ENCODE results near the gene UTP11.

The UTP11 gene

GRCh38 chr1:37997256-37998088 is 15.1 kb upstream of the UTP11 start:
- Histone ChIP-seq H3K23ac (ENCODE audit: low read depth, low read length, poor library complexity) (peak overlapping the region; percentile 44), H2AK5ac (ENCODE audit: low read depth, low read length) (peak overlapping the region; percentile 80), H4K8ac (ENCODE audit: low read depth, low read length) (no peak overlapping the region), H2BK12ac (ENCODE audit: low read length) (no peak overlapping the region), H3K4me1 (ENCODE audit: control insufficient read depth in 2 of 2, insufficient read depth in 1 of 2, low read depth in 1 of 2, low read length in 2 of 2) (peaks cover 25 to 29% of the 10 kb centered on the region in 2 donors), H3K27me3 (ENCODE audit: control insufficient read depth in 3 of 3, insufficient read depth in 3 of 3, low read depth in 1 of 3, low read length in 3 of 3) (no peaks in the 10 kb centered on the region), H3K14ac (ENCODE audit: low read length) (no peak overlapping the region), H2BK5ac (ENCODE audit: low read length) (no peak overlapping the region), H2BK15ac (ENCODE audit: low read length) (no peak overlapping the region), H3K4me2 (ENCODE audit: insufficient read depth, low read length, poor library complexity, severe bottlenecking) (no peak overlapping the region), H3K18ac (ENCODE audit: low read length) (no peak overlapping the region), H3K27ac (replicated peaks; ENCODE audit: low read length) (no peak overlapping the region), H3K36me3 (replicated peaks in 1 of 2; ENCODE audit: control insufficient read depth in 2 of 2, insufficient read depth in 2 of 2, low read length in 2 of 2) (peaks cover 20 to 33% of the 10 kb centered on the region in 2 donors), H3K9ac (ENCODE audit: low read depth, low read length, poor library complexity) (no peak overlapping the region), H3K4ac (ENCODE audit: low read length) (no peak overlapping the region), H2AFZ (ENCODE audit: low read length) (no peak overlapping the region), H3K4me3 (ENCODE audit: low read length in 2 of 2) (no peak overlapping the region), H4K91ac (ENCODE audit: low read depth, low read length, poor library complexity) (no peak overlapping the region), H3K79me1 (ENCODE audit: low read depth, low read length) (no peaks in the 10 kb centered on the region), H2BK120ac (ENCODE audit: low read depth, low read length) (peak overlapping the region; percentile 73), H3K9me3 (replicated peaks in 1 of 2; ENCODE audit: control insufficient read depth in 2 of 2, insufficient read depth in 1 of 2, low read depth in 1 of 2, low read length in 2 of 2) (no peaks in the 10 kb centered on the region)
- WGBS, 2 donors (ENCODE audit: extremely low coverage in 2 of 2, insufficient read length in 2 of 2, insufficient replicate concordance in 1 of 2), result no CpG with 5 or more reads among the region's 25 CpGs
- no peak for DNase-seq (ENCODE audit: low spot score)

- no peak overlapping the region for H2BK5ac ChIP-seq (ENCODE audit: low read length)
- H3K14ac ChIP-seq (ENCODE audit: low read length), result no peak overlapping the region
- H2AK5ac ChIP-seq (ENCODE audit: low read depth, low read length), result no peak overlapping the region
- no peak overlapping the region for H4K91ac ChIP-seq (ENCODE audit: low read depth, low read length, poor library complexity)
- H3K9me3 ChIP-seq (replicated peaks in 1 of 2; ENCODE audit: control insufficient read depth in 2 of 2, insufficient read depth in 1 of 2, low read depth in 1 of 2, low read length in 2 of 2), result no peaks in the 10 kb centered on the region
- no peak overlapping the region for H4K8ac ChIP-seq (ENCODE audit: low read depth, low read length)
- H3K4ac ChIP-seq (ENCODE audit: low read length), result no peak overlapping the region
- H3K9ac ChIP-seq (ENCODE audit: low read depth, low read length, poor library complexity), result no peak overlapping the region
- H3K27ac ChIP-seq (replicated peaks; ENCODE audit: low read length), result no peak overlapping the region
- H3K4me2 ChIP-seq (ENCODE audit: insufficient read depth, low read length, poor library complexity, severe bottlenecking), result no peak overlapping the region
- H2AFZ ChIP-seq (ENCODE audit: low read length), result no peak overlapping the region
- no peak overlapping the region for H2BK120ac ChIP-seq (ENCODE audit: low read depth, low read length)
- H3K36me3 ChIP-seq (replicated peaks in 1 of 2; ENCODE audit: control insufficient read depth in 2 of 2, insufficient read depth in 2 of 2, low read length in 2 of 2), result peaks cover 20 to 33% of the 10 kb centered on the region in 2 donors
- H2BK12ac ChIP-seq (ENCODE audit: low read length), result no peak overlapping the region
- no peak overlapping the region for H3K4me3 ChIP-seq (ENCODE audit: low read length in 2 of 2)
- DNase-seq (ENCODE audit: low spot score), result no peak
- WGBS, 2 donors (ENCODE audit: extremely low coverage in 2 of 2, insufficient read length in 2 of 2, insufficient replicate concordance in 1 of 2), result no CpG with 5 or more reads among the region's 9 CpGs
- no peaks in the 10 kb centered on the region for H3K27me3 ChIP-seq (ENCODE audit: control insufficient read depth in 3 of 3, insufficient read depth in 3 of 3, low read depth in 1 of 3, low read length in 3 of 3)
- no peak overlapping the region for H3K23ac ChIP-seq (ENCODE audit: low read depth, low read length, poor library complexity)
- peaks cover under 1% of the 10 kb centered on the region for H3K79me1 ChIP-seq (ENCODE audit: low read depth, low read length)
- H3K4me1 ChIP-seq (ENCODE audit: control insufficient read depth in 2 of 2, insufficient read depth in 1 of 2, low read depth in 1 of 2, low read length in 2 of 2), result peaks cover 25 to 29% of the 10 kb centered on the region in 2 donors
- no peak overlapping the region for H2BK15ac ChIP-seq (ENCODE audit: low read length)
- no peak overlapping the region for H3K18ac ChIP-seq (ENCODE audit: low read length)
Measured at GRCh38 chr1:37998089-37998808, 14.3 kb upstream of the UTP11 start.

GRCh38 chr1:37998913-37999429 is 13.6 kb upstream of the UTP11 start:
- no peak overlapping the region for H3K4me2 ChIP-seq (ENCODE audit: insufficient read depth, low read length, poor library complexity, severe bottlenecking)

More at GRCh38 chr1:37998913-37999429, 13.6 kb upstream of the UTP11 start:
- Histone ChIP-seq H3K27ac (replicated peaks; ENCODE audit: low read length) (no peak overlapping the region), H4K91ac (ENCODE audit: low read depth, low read length, poor library complexity) (no peak overlapping the region), H2BK12ac (ENCODE audit: low read length) (no peak overlapping the region), H3K27me3 (ENCODE audit: control insufficient read depth in 3 of 3, insufficient read depth in 3 of 3, low read depth in 1 of 3, low read length in 3 of 3) (no peaks in the 10 kb centered on the region), H3K79me1 (ENCODE audit: low read depth, low read length) (peaks cover 2% of the 10 kb centered on the region), H3K14ac (ENCODE audit: low read length) (no peak overlapping the region), H3K23ac (ENCODE audit: low read depth, low read length, poor library complexity) (peak overlapping the region; percentile 6), H3K9me3 (replicated peaks in 1 of 2; ENCODE audit: control insufficient read depth in 2 of 2, insufficient read depth in 1 of 2, low read depth in 1 of 2, low read length in 2 of 2) (no peaks in the 10 kb centered on the region), H3K9ac (ENCODE audit: low read depth, low read length, poor library complexity) (no peak overlapping the region), H2AK5ac (ENCODE audit: low read depth, low read length) (no peak overlapping the region), H3K4ac (ENCODE audit: low read length) (peak overlapping the region; percentile 54), H2AFZ (ENCODE audit: low read length) (peak overlapping the region; percentile 70), H2BK15ac (ENCODE audit: low read length) (no peak overlapping the region), H3K18ac (ENCODE audit: low read length) (no peak overlapping the region), H3K36me3 (replicated peaks in 1 of 2; ENCODE audit: control insufficient read depth in 2 of 2, insufficient read depth in 2 of 2, low read length in 2 of 2) (peaks cover 20 to 33% of the 10 kb centered on the region in 2 donors), H3K4me3 (ENCODE audit: low read length in 2 of 2) (no peak overlapping the region), H3K4me1 (ENCODE audit: control insufficient read depth in 2 of 2, insufficient read depth in 1 of 2, low read depth in 1 of 2, low read length in 2 of 2) (peaks cover 32 to 35% of the 10 kb centered on the region in 2 donors), H4K8ac (ENCODE audit: low read depth, low read length) (no peak overlapping the region), H2BK120ac (ENCODE audit: low read depth, low read length) (no peak overlapping the region), H2BK5ac (ENCODE audit: low read length) (no peak overlapping the region)
- WGBS, 2 donors (ENCODE audit: extremely low coverage in 2 of 2, insufficient read length in 2 of 2, insufficient replicate concordance in 1 of 2), result no CpG with 5 or more reads among the region's 16 CpGs
- no peak for DNase-seq (ENCODE audit: low spot score)

Measured in neuronal stem cell (in vitro differentiated cells).